ENCODE results near the gene VPS50. TPM values are rescaled to one million over a fixed set of nuclear protein-coding genes. Genes with fewer than 3 reads are reported as not detected.

Gene VPS50
- total RNA-seq, 1 donor, result 34.4 TPM

- Histone ChIP-seq H3K27ac (ENCODE audit: low read depth, low read length) (no peak overlapping the region), H3K4me1 (ENCODE audit: insufficient read depth, low read length) (no peaks in the 10 kb centered on the region), H3K79me2 (ENCODE audit: insufficient read depth, low read length) (no peaks in the 10 kb centered on the region), H3K27me3 (ENCODE audit: insufficient read depth, low read length) (peaks cover 8% of the 10 kb centered on the region), H4K20me1 (ENCODE audit: insufficient read depth, low read length) (no peaks in the 10 kb centered on the region), H3K9me3 (ENCODE audit: low read depth, low read length) (no peaks in the 10 kb centered on the region), H2AFZ (ENCODE audit: low read length) (no peak overlapping the region), H3K4me3 (ENCODE audit: insufficient read depth, low read length) (no peak overlapping the region), H3K36me3 (ENCODE audit: insufficient read depth, low read length) (no peaks in the 10 kb centered on the region), H3K4me2 (ENCODE audit: insufficient read depth, low read length) (no peak overlapping the region)
- TF ChIP-seq, protein P1, sequence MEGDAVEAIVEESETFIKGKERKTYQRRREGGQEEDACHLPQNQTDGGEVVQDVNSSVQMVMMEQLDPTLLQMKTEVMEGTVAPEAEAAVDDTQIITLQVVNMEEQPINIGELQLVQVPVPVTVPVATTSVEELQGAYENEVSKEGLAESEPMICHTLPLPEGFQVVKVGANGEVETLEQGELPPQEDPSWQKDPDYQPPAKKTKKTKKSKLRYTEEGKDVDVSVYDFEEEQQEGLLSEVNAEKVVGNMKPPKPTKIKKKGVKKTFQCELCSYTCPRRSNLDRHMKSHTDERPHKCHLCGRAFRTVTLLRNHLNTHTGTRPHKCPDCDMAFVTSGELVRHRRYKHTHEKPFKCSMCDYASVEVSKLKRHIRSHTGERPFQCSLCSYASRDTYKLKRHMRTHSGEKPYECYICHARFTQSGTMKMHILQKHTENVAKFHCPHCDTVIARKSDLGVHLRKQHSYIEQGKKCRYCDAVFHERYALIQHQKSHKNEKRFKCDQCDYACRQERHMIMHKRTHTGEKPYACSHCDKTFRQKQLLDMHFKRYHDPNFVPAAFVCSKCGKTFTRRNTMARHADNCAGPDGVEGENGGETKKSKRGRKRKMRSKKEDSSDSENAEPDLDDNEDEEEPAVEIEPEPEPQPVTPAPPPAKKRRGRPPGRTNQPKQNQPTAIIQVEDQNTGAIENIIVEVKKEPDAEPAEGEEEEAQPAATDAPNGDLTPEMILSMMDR (IDR thresholded peaks at IDR 0.05; ENCODE audit: extremely low read depth, low read depth, low read length), result no peak
- DNase-seq (ENCODE audit: insufficient read length, low spot score, missing footprints), result no peak
Measured at GRCh38 chr7:93373537-93373936, 141.4 kb downstream of the VPS50 start.

- peak overlapping the region; percentile 8 for H3K4me3 ChIP-seq (ENCODE audit: insufficient read depth, low read length)
- no peak for DNase-seq (ENCODE audit: insufficient read length, low spot score, missing footprints)
- peak overlapping the region; percentile 49 for H3K4me2 ChIP-seq (ENCODE audit: insufficient read depth, low read length)
- TF ChIP-seq, protein P1 (IDR thresholded peaks at IDR 0.05; ENCODE audit: extremely low read depth, low read depth, low read length), result peak; percentile 80
- H3K79me2 ChIP-seq (ENCODE audit: insufficient read depth, low read length), result no peaks in the 10 kb centered on the region
- H3K4me1 ChIP-seq (ENCODE audit: insufficient read depth, low read length), result no peaks in the 10 kb centered on the region
- H2AFZ ChIP-seq (ENCODE audit: low read length), result no peak overlapping the region
- H4K20me1 ChIP-seq (ENCODE audit: insufficient read depth, low read length), result no peaks in the 10 kb centered on the region
- no peak overlapping the region for H3K27ac ChIP-seq (ENCODE audit: low read depth, low read length)
- peaks cover 11% of the 10 kb centered on the region for H3K27me3 ChIP-seq (ENCODE audit: insufficient read depth, low read length)
- H3K9me3 ChIP-seq (ENCODE audit: low read depth, low read length), result no peaks in the 10 kb centered on the region
- H3K36me3 ChIP-seq (ENCODE audit: insufficient read depth, low read length), result no peaks in the 10 kb centered on the region
Measured at GRCh38 chr7:93374345-93374940, 142.3 kb downstream of the VPS50 start.

DNA sequence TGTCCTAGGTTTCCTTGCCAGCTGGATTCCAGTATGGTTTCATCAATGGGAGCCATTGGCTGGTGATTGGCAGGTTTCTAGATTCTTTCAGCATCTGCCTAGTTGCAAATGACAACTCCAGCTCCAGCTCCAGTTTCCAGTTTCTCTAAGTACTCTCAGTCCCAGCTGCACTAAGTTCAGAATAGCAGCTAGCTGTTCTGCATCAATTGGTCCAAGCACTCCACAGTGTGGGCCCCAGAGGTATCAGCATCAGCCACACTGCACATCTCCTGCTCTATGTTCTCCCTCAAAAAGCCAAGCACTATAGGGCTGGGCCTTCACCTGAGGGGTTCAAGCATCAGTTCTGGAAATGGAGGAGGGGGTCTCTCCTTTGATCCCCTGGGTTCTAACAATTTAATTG, 143.4 kb downstream of the VPS50 start:
- no peak for DNase-seq (ENCODE audit: insufficient read length, low spot score, missing footprints)
- Histone ChIP-seq H3K79me2 (ENCODE audit: insufficient read depth, low read length) (no peaks in the 10 kb centered on the region), H3K27ac (ENCODE audit: low read depth, low read length) (no peak overlapping the region), H3K36me3 (ENCODE audit: insufficient read depth, low read length) (no peaks in the 10 kb centered on the region), H3K4me3 (ENCODE audit: insufficient read depth, low read length) (no peak overlapping the region), H3K9me3 (ENCODE audit: low read depth, low read length) (no peaks in the 10 kb centered on the region), H3K27me3 (ENCODE audit: insufficient read depth, low read length) (peaks cover 11% of the 10 kb centered on the region), H4K20me1 (ENCODE audit: insufficient read depth, low read length) (no peaks in the 10 kb centered on the region), H3K4me2 (ENCODE audit: insufficient read depth, low read length) (no peak overlapping the region), H3K4me1 (ENCODE audit: insufficient read depth, low read length) (no peaks in the 10 kb centered on the region), H2AFZ (ENCODE audit: low read length) (no peak overlapping the region)
- TF ChIP-seq, protein P1 (IDR thresholded peaks at IDR 0.05; ENCODE audit: extremely low read depth, low read depth, low read length), result peak; percentile 22

DNA sequence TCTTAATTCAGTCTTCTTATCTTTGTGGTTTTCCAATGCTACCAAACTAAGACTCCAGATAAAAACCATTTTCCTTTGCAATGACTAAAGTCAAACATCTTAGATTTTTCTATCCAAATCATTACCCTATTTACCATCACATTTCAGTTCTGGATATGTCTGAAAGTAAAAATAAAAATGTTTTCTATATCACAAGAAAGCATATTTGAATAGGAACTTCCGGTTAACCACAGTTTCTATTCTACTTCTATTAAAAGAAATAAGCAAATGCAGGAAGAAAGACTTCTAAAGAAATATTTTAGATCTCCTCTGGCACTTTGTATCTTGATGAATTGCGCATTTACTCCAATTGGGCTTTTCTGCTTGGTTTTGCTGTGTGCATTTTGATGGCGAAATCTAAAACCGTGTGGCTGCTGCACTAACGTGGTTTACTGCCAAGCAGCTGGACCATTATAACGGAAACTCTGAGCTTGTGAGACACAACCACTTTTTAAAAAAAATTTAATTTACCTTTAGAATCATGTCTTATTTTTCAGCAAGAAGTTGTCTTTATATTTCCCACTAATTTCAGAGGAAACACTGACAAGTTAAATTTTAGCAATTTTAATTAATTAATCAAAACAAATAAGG, 146.1 kb downstream of the VPS50 start:
- TF ChIP-seq, protein P1 (IDR thresholded peaks at IDR 0.05; ENCODE audit: extremely low read depth, low read depth, low read length), result no peak
- no peaks in the 10 kb centered on the region for H4K20me1 ChIP-seq (ENCODE audit: insufficient read depth, low read length)
- no peak for DNase-seq (ENCODE audit: insufficient read length, low spot score, missing footprints)

More for the DNA sequence above, 146.1 kb downstream of the VPS50 start:
- Histone ChIP-seq H3K4me1 (ENCODE audit: insufficient read depth, low read length) (no peaks in the 10 kb centered on the region), H3K36me3 (ENCODE audit: insufficient read depth, low read length) (no peaks in the 10 kb centered on the region), H3K27ac (ENCODE audit: low read depth, low read length) (no peak overlapping the region), H2AFZ (ENCODE audit: low read length) (no peak overlapping the region), H3K4me2 (ENCODE audit: insufficient read depth, low read length) (no peak overlapping the region), H3K9me3 (ENCODE audit: low read depth, low read length) (no peaks in the 10 kb centered on the region), H3K27me3 (ENCODE audit: insufficient read depth, low read length) (peaks cover 11% of the 10 kb centered on the region), H3K79me2 (ENCODE audit: insufficient read depth, low read length) (no peaks in the 10 kb centered on the region), H3K4me3 (ENCODE audit: insufficient read depth, low read length) (no peak overlapping the region)
